NOMO-1 (cell line): Measurements from ENCODE around the gene SEC31B.

Experiments
- DNase-seq, 2 experiments: peaks; one replicate each; lab custom pipeline; 2025; ENCODE audit not compliant: unreplicated experiment in 2 of 2; lab: John Stamatoyannopoulos, UW

Gene SEC31B

GRCh38 chr10:100528921-100529474 is 9.3 kb upstream of the SEC31B start:
- no peak for DNase-seq

- no peak for DNase-seq
These were observed 8.6 kb upstream of the SEC31B start for GRCh38 chr10:100528123-100528886.

GRCh38 chr10:100524638-100525037 is 5.0 kb upstream of the SEC31B start:
- no peak for DNase-seq

- DNase-seq: no peak
These were observed 4.5 kb upstream of the SEC31B start for GRCh38 chr10:100524206-100524605.

GRCh38 chr10:100522945-100523344 is 3.3 kb upstream of the SEC31B start:
- DNase-seq: no peak

- DNase-seq: no peak
These were observed 2.6 kb upstream of the SEC31B start for GRCh38 chr10:100522107-100522801.

GRCh38 chr10:100520811-100521210 is 1.1 kb upstream of the SEC31B start:
- DNase-seq: no peak

GRCh38 chr10:100518761-100519241 is 860 bp downstream of the SEC31B start:
- peak in 1 of 2 experiments; percentile 56 for DNase-seq

GRCh38 chr10:100516847-100517246 is 2.8 kb downstream of the SEC31B start:
- DNase-seq: no peak

GRCh38 chr10:100515612-100516011 is 4.0 kb downstream of the SEC31B start:
- DNase-seq: no peak

GRCh38 chr10:100510533-100511308 is 8.9 kb downstream of the SEC31B start:
- DNase-seq: peak; percentile 71 to 89

- no peak for DNase-seq
These were observed 10.3 kb downstream of the SEC31B start for GRCh38 chr10:100509241-100509840.

- peak; percentile 10 to 33 for DNase-seq
These were observed 10.9 kb downstream of the SEC31B start for GRCh38 chr10:100508691-100509150.

- no peak for DNase-seq
These were observed 11.4 kb downstream of the SEC31B start for GRCh38 chr10:100508266-100508665.

GRCh38 chr10:100507357-100507732 is 12.3 kb downstream of the SEC31B start:
- DNase-seq: no peak

- no peak for DNase-seq
These were observed 12.9 kb downstream of the SEC31B start for GRCh38 chr10:100506596-100507356.

GRCh38 chr10:100505164-100505563 is 14.5 kb downstream of the SEC31B start:
- DNase-seq: no peak

- DNase-seq: no peak
These were observed 15.6 kb downstream of the SEC31B start for GRCh38 chr10:100504096-100504495.

- DNase-seq: no peak
These were observed 16.7 kb downstream of the SEC31B start for GRCh38 chr10:100502926-100503494.
